PC-3 (cell line): Measurements from ENCODE around the gene AVEN.

Experiments
- CTCF ChIP-seq: fragments of 300-600 bp; sonication (generic); conservative IDR thresholded peaks from 2 replicates; pipeline ENCODE4 v1.5.1; 2017; ENCODE audit warnings: antibody characterized with exemption, low read depth, mild to moderate bottlenecking, low read length
- EZH2 ChIP-seq: fragments of 300-600 bp; sonication (generic); IDR thresholded peaks from one replicate; pipeline ENCODE4 v1.6.1; 2017; ENCODE audit warnings: antibody characterized with exemption, mild to moderate bottlenecking, low read length; ENCODE audit not compliant: unreplicated experiment
- EZH2phosphoT487 ChIP-seq: fragments of 300-600 bp; sonication (generic); IDR thresholded peaks from 2 replicates; pipeline ENCODE4 v1.6.1; 2018; ENCODE audit warnings: mild to moderate bottlenecking, antibody characterized with exemption, low read length, borderline replicate concordance

DNA sequence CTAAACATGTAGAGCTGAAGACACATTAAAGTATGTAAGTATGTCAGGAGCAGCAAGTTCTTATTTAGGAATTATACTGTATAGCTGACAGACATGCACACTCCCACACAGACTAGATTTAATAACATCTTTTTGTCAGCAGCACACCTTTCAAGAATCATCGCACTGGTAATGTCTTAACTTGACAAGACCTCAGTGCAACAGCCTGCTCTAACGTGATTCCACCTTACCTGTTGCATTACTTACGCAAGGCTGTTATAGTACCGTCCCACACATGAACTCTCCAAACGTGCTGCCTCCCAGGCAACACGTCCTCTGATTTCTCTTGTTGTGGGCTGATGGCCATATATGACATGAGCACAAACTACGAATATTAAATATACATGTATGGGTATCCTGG is 58.8 kb downstream of the AVEN start:
- TF ChIP-seq CTCF = no peak
- TF ChIP-seq EZH2phosphoT487 = no peak
- TF ChIP-seq EZH2 = no peak
